ENCODE measurements around the gene CCDC141.

CCDC141 gene

DNA sequence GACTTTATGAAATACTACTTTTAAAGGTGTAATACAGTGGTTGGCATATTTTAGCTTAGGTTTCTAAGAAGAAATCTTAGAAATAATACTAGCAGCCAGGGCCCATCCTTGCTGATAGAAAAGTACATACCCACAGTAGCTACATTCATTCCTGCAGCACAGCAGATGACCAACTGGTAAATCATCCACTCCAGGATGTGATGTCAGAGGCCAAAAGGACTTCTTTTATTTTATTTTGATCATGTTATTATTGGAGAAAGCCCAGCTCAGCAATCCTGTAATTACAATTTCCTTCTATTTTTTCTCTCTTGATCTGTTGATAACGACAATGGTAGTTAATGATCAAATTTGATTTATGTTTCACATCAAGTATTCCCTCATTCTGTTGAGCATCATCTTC is 224.8 kb downstream of the CCDC141 start:
- DNase-seq: no peak

DNA sequence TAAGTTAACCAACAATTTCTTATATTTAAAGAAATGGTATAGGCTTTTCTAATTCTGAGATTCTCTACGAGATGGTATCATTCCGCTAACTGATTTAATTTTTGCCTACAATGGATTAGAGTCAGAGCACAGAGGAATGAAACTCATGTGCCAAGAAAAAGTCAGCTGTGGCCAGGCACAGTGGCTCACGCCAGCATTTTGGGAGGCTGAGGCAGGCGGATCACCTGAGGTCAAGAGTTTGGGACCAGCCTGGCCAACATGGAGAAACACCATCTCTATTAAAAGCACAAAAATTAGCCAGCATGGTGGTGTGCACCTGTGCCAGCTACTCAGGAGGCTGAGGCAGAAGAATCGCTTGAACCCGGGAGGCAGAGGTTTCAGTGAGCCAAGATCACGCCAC is 225.8 kb downstream of the CCDC141 start:
- DNase-seq: no peak

DNA sequence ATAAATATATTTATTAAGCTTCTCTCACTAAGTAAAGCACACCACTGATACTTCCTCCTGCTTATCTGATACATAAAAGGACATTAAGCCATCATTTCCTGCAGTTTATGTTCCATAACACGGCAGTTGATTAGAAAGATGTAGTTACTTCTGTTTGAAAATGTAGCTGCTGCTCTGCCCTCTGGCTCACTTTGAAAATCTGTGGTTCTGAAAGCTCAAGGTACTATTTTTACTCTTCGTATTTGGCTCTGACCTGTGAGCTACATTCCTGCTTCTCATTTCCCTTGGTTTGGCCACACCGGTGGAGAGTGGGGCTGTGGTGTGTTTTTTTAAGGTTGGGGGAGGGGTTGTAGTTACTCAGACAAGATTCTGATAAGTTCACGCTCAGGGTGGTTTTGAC is 229.9 kb downstream of the CCDC141 start:
- peak in 1 of 2 donors; percentile 11 for DNase-seq

DNA sequence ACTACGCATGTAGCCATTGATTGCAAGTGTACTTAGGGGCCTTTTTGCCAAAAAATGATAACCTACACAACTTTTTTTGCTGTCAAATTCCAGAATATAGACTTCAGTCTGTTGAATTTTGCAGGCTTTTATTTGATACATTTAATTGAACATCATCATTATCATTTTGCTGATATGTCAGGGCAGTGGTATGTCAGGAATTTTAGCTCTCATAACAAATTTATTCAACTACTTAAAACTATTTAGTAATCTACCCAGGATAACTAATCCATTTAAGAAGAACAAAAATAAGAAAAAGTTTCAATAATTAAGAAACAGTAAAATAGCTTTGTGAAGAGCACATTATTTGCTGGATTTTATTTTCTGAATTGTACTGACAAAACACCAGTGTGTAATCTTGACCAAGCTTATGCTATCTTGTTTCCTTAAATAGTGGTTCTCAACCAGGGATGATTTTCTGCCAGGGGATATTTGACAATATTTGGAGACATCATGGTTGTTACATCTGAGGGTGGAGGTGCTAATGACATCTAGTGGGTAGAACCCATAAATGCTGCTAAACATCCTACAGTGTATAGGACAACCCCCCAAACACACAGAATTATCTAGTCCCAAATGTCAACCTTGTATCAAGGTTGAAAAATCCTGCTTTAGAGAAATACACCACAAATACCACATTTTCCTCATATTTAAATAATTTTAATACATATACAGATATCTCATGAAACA is 230.6 kb downstream of the CCDC141 start:
- no peak for DNase-seq

DNA sequence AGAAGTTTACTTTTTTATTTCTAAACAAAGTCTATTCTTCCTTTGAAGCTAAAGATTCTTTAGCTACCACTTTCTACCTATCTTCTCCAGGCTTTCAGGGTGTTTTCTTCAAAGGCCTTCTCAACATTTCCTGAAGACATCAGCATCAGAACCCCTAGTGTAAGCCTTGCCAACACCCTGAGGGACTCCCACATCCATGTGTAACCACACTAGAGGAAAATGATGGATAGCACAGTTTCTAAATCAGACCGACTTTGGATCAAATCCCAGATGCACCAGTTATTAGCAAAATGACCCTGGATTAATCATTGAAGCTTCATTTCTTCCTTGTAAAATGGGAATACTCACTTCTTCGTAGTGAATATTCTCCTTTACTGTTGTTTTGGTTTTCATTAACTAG is 238.0 kb downstream of the CCDC141 start:
- no peak for DNase-seq

DNA sequence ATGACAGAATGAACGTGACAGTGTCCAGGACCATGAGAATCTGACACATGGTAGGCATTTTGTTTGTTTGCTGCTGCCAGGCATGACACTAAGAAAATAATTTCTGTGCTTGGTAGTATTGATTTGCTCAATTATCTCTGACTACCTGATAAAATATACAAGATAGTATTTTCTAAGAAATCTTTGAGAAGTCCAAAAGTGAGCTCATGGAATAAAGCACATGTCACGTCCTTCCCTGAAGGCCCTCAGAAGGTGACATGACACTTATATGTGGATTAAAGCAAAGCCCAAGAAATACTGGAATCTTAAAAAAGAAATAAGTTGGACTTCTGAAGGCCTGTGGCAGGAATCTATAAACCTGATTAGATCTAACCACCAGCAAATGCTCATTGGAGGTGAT is 238.9 kb downstream of the CCDC141 start:
- no peak for DNase-seq

DNA sequence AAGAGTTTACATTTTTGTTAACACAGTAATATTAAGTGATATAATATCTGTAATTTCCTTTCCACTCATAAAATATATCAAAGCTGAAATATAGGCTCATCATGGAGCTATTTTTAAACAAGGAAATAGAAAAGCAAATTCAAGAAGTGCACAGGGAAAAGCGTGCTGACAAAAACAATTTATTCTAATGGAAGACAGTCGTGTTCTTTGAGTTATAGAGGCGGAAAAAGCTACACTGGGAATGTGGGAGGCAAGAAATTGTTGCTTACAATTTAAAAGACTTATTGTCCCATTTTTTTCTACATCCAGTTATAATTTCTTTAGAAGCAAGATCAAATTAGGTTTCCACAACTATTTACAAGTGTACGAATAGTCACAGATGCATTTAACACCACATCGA is 239.5 kb downstream of the CCDC141 start:
- no peak for DNase-seq

DNA sequence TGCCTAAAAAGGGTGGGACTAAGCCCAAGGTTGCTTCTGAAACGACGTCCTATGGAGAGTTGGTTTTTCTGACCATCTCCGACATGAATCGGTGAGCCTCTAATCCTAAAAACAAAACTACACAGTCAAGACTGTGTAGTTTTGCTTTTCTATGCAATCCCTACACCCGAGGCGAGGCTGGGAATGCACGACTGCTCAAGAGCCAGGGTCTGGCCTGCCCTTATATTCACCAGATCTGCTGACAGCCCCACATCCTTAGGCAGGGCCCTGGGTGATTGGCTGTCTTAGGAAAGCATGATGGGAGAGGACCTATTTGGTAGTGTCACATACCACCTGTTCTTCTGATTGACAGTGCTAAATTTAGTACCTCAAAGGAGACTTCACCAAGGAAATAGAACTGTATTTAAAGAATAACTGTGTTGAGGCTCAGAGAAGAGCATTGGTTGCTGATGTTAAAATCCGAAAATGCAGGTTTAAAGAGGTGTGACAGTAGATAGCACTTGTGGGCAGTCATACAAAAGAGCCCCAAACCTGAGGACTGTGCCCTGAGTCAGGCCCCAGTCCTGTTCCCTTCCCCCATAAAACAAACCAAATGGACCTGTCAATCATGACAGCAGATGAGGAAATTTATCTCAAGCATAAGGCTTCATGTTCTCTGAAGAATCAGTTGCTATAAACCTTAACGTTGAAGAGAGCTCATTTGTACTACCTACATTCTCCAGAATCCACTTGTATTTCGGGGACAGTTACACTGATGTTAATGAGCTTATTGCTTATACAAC is 242.5 kb downstream of the CCDC141 start, which contains the start of gene TTN:
Gene TTN, minus strand, starts transcription at position 197 of the 782 bp plus-strand sequence. CDS start 2,781 bp downstream, outside the sequence.
- no peak for DNase-seq

DNA sequence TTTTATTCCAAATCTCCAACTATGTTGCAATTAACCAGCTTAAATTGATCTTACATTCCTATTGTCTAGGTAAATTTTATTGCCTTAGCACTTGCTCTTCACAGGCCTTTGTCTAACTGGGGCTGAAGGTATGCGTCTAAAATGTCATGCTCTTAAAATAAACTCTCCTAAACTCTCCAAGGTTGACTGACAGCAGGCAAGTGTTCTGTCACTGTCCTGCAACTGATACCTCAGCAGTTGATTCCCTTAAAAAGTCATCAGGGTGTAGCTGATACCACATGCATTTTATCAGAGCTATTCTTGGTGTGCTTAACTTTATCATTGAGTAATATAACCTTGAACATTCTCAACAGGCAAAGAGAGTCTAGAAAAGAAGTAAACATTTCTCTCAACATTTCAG is 243.4 kb downstream of the CCDC141 start:
- no peak for DNase-seq

DNA sequence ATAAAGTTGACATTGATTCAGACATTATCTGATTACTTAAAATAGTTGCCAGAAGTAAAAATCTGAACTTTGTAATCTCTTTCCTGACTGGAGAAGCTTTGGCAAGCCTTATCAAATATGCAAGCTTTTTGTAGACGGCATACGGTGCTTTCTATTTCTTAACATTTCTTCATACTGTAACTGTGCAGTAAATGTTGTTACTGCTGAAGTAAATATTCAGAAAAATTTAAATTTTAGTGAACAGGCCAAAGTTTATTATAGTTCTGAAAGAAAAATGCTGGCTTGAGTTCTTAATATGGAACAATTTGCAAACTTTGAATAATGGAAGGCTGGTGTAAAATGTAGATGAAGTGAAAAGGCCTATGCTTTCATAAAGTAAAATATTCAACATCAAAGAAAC is 244.5 kb downstream of the CCDC141 start:
- DNase-seq: no peak

DNA sequence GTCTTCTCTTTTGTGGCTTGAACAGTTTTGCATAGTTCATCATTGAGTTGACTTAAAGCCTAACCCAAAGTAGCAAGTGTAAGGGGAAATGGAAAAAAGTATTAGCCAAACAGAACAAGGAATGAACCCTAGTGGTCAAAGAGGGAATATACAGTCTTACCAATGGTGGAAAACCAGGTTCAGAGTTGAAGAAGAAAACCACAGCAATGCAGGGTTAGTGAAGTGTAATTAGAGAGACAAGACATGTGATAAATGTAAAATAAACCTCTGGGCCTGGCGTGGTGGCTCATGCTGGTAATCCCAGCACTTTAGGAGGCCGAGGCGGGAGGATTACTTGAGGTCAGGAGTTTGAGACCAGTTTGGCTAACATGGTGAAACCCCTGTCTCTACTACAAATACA is 245.1 kb downstream of the CCDC141 start:
- no peak for DNase-seq

DNA sequence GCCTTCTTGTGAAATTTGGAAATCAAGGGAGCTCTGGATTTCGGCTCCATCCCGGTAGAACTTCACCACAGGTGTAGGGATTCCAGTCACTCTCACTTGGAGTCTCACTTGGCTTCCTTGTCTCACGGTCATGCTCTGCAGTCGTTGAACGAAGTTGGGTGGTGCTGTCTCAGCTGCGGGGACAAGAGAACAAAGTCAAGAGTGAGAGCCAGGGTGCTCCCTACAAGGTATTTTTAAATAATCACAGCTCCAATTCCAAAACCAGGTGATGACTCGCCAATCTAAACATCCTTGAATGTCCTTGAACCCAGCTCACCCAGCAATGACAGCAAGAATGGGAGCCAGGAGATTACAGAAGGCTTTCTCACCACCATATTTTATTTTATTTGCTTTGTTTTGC is 249.4 kb downstream of the CCDC141 start:
- no peak for DNase-seq

DNA sequence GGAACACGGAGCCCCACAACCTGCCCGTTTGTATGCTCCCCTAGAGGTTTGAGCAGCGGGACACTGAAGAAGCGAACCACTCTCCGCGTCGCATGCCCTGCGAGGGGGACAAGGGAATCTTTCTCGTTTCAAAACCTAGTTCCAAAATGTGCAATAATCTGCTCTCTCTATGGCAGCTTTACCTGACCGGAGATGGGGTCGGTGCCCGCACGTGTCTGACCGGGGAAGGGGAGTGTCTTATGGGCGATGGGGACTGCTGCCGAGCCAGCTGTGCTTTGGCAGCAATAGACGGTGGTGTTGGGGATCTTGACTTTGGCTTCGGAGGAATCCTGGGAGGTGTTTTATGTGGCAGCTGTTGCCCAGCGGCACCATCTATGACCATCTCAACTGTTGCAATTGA is 250.6 kb downstream of the CCDC141 start:
- no peak for DNase-seq

DNA sequence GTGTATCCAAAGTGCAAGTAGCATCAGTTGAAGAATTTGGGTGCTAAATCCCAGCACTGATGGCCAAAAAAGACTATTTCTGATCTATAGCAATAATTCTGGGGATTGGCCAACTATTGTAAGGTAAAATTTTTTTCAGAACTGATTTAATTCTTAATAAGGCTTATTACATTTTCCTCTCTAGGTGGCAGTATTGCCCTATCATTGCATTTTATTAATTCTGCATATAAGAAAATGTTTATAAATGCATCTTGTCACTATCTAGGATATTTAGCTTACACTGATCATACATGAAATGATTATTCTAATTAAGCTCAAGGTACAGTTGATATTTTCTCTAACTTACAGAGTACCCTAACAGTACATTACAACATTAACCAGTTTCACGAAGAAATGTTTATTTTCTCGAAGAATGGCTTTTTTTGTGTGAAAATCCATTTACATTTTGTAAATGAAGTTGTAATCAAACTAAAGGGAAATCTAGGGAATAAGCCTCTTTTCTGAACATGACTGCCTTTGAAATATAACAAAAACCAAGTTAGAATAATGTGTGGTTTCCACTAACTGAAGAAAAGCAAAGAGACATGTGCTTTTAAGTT is 253.8 kb downstream of the CCDC141 start:
- peak in 1 of 2 donors; percentile 21 for DNase-seq

DNA sequence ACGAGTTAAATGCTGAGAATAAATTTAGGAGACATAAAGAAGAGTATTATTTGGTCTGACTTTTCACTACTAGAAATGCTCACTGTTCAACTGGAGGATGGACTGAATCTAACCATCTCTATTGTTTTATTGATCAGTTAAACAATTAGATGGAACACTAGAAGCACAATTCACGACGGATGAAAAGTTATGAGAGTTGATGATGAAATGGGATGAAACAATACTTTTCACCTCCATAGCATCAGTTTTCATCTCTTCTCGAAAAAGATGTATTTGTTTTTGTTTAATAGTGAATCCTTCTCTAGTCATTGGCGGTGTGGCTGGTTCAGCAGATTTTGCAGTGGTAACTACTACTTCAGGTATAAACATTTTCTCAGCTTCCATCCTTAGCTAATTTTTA is 262.0 kb downstream of the CCDC141 start:
- DNase-seq: no peak

DNA sequence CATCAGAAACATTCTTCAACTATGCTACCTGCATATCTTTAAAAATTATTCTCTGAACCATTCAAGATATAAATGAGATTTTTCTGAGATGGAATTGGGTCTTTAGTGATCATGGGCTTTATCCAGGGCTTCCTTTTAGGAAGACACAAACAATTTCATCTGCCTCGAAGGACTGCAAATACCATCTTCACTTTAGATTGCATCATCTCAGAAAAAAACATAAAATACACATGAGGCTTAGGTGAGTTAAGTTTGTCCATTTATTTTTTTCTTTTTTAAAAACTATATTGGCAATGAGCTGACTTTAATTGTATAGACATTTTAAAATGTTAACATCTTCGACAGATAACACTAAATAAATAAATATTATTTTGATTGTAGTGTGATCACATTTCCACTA is 262.8 kb downstream of the CCDC141 start:
- no peak for DNase-seq

DNA sequence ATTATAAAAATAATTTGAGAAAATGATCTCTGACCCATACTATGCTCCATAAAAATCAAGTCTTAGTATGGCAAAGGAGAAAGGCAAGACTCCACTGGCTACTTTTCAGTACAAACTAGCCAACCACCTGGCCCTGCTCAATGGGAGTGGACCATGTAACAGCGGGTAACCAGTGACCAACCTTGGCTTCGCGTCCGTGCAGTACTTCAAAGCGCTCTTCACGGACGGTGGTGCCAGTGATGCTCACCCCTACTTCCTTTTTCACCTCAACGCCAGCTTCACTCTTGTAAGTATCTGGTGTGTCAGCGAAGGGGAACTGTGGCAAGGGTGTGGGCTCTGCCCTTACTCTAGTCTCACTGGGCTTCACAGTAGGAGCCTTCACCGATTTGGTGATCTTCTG is 266.0 kb downstream of the CCDC141 start:
- DNase-seq: no peak

DNA sequence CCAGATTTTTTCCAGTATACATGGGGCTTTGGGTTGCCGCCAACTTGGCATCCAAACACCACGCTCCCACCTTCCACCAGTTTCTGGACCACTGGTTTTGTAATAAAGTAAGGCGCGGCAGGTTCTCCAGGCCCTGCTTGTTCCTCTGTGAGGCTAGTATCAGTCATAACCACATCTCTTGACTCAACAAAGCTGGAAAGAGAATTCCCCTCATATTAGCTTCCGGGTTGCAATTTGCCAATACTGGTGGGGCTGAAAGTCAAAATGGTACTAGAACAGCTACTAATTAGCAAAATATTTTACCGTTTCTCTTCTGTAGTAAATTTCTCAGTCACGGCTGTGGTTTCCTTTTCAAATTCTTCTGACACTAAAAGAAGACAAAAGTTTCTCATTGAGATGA is 267.7 kb downstream of the CCDC141 start:
- DNase-seq: no peak
